Measurements from ENCODE around the gene RSBN1L. TPM values are rescaled to one million over a fixed set of nuclear protein-coding genes. Genes with fewer than 3 reads are reported as not detected.

RSBN1L gene
- total and polyA plus RNA-seq, 4 donors, result 7.3 to 53.2 (median 12.9) TPM

DNA sequence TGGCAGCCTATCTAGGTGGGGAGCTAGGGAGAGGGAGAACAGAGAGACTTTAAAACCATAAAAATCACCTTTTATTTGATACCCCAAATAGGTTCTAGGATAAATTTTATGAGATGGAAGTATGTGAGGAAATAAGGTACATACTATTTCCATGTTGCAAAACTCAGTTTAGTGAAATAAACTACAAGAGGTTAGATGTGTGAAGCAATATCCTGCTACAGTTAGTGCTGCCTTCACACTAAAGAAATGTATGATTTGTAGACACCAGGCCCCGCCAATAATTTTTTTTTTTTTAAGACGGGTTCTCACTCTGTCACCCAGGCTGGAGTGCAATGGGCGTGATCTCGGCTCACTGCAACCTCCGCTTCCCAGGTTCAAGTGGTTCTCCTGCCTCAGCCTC, 34.4 kb upstream of the RSBN1L start:
- TF ChIP-seq CTCF (IDR thresholded peaks at IDR 0.05; ENCODE audit: control extremely low read depth, extremely low read depth), result no peak
- DNase-seq (no peak), ATAC-seq (ENCODE audit: insufficient read depth, low FRiP score) (no peak)
- Histone ChIP-seq H3K9ac (ENCODE audit: insufficient read depth in 1 of 2, low read length in 2 of 2) (no peak overlapping the region), H3K4me3 (no peak overlapping the region), H3K27ac (ENCODE audit: low read depth in 1 of 2, low read length in 1 of 2) (no peak overlapping the region), H3K36me3 (ENCODE audit: control insufficient read depth in 4 of 4, insufficient read depth in 4 of 4, low read length in 4 of 4) (peaks cover 0 to 13% (median under 1%) of the 10 kb centered on the region in 4 donors), H3K27me3 (ENCODE audit: control insufficient read depth in 3 of 3, insufficient read depth in 3 of 3, low read length in 2 of 3) (no peaks in the 10 kb centered on the region), H3K9me3 (ENCODE audit: control insufficient read depth in 4 of 4, insufficient read depth in 3 of 4, low read length in 3 of 4) (no peaks in the 10 kb centered on the region), H3K4me1 (ENCODE audit: control insufficient read depth in 5 of 5, insufficient read depth in 5 of 5, low read length in 5 of 5) (no peaks in the 10 kb centered on the region)
- WGBS, 2 donors, result 38 to 72% methylated on average over 5 of the region's 5 CpGs

GRCh38 chr7:77662869-77663268, 33.4 kb upstream of the RSBN1L start:
- 54 to 82% methylated on average over 2 of the region's 2 CpGs for WGBS, 2 donors
- no peaks in the 10 kb centered on the region for H3K27me3 ChIP-seq (ENCODE audit: control insufficient read depth in 3 of 3, insufficient read depth in 3 of 3, low read length in 2 of 3)
- H3K36me3 ChIP-seq (ENCODE audit: control insufficient read depth in 4 of 4, insufficient read depth in 4 of 4, low read length in 4 of 4), result peaks cover 0 to 13% (median 2%) of the 10 kb centered on the region in 4 donors

GRCh38 chr7:77664715-77665114, 31.5 kb upstream of the RSBN1L start:
- Histone ChIP-seq H3K36me3 (ENCODE audit: control insufficient read depth in 4 of 4, insufficient read depth in 4 of 4, low read length in 4 of 4) (peaks cover 0 to 9% (median 2%) of the 10 kb centered on the region in 4 donors), H3K27ac (ENCODE audit: low read depth in 1 of 2, low read length in 1 of 2) (no peak overlapping the region), H3K9me3 (ENCODE audit: control insufficient read depth in 4 of 4, insufficient read depth in 3 of 4, low read length in 3 of 4) (no peaks in the 10 kb centered on the region), H3K4me1 (ENCODE audit: control insufficient read depth in 5 of 5, insufficient read depth in 5 of 5, low read length in 5 of 5) (no peaks in the 10 kb centered on the region), H3K9ac (ENCODE audit: insufficient read depth in 1 of 2, low read length in 2 of 2) (no peak overlapping the region), H3K4me3 (no peak overlapping the region), H3K27me3 (ENCODE audit: control insufficient read depth in 3 of 3, insufficient read depth in 3 of 3, low read length in 2 of 3) (no peaks in the 10 kb centered on the region)
- DNase-seq (no peak), ATAC-seq (ENCODE audit: insufficient read depth, low FRiP score) (no peak)
- no peak for TF ChIP-seq CTCF (IDR thresholded peaks at IDR 0.05; ENCODE audit: control extremely low read depth, extremely low read depth)

More at GRCh38 chr7:77662869-77663268, 33.4 kb upstream of the RSBN1L start:
- no peak overlapping the region for H3K4me3 ChIP-seq
- no peak for DNase-seq
- H3K9ac ChIP-seq (ENCODE audit: insufficient read depth in 1 of 2, low read length in 2 of 2), result no peak overlapping the region
- H3K4me1 ChIP-seq (ENCODE audit: control insufficient read depth in 5 of 5, insufficient read depth in 5 of 5, low read length in 5 of 5), result no peaks in the 10 kb centered on the region
- no peak for TF ChIP-seq CTCF (IDR thresholded peaks at IDR 0.05; ENCODE audit: control extremely low read depth, extremely low read depth)
- H3K9me3 ChIP-seq (ENCODE audit: control insufficient read depth in 4 of 4, insufficient read depth in 3 of 4, low read length in 3 of 4), result no peaks in the 10 kb centered on the region
- no peak for ATAC-seq (ENCODE audit: insufficient read depth, low FRiP score)
- H3K27ac ChIP-seq (ENCODE audit: low read depth in 1 of 2, low read length in 1 of 2), result no peak overlapping the region

GRCh38 chr7:77665161-77665560, 31.1 kb upstream of the RSBN1L start:
- Histone ChIP-seq H3K27me3 (ENCODE audit: control insufficient read depth in 3 of 3, insufficient read depth in 3 of 3, low read length in 2 of 3) (no peaks in the 10 kb centered on the region), H3K36me3 (ENCODE audit: control insufficient read depth in 4 of 4, insufficient read depth in 4 of 4, low read length in 4 of 4) (peaks cover 0 to 9% (median 2%) of the 10 kb centered on the region in 4 donors), H3K9ac (ENCODE audit: insufficient read depth in 1 of 2, low read length in 2 of 2) (no peak overlapping the region), H3K27ac (ENCODE audit: low read depth in 1 of 2, low read length in 1 of 2) (no peak overlapping the region), H3K4me1 (ENCODE audit: control insufficient read depth in 5 of 5, insufficient read depth in 5 of 5, low read length in 5 of 5) (no peaks in the 10 kb centered on the region), H3K4me3 (no peak overlapping the region), H3K9me3 (ENCODE audit: control insufficient read depth in 4 of 4, insufficient read depth in 3 of 4, low read length in 3 of 4) (no peaks in the 10 kb centered on the region)
- no peak for DNase-seq
- TF ChIP-seq CTCF (IDR thresholded peaks at IDR 0.05; ENCODE audit: control extremely low read depth, extremely low read depth), result no peak
- no peak for ATAC-seq (ENCODE audit: insufficient read depth, low FRiP score)
